Measurements from ENCODE around the gene GBA3.

DNA sequence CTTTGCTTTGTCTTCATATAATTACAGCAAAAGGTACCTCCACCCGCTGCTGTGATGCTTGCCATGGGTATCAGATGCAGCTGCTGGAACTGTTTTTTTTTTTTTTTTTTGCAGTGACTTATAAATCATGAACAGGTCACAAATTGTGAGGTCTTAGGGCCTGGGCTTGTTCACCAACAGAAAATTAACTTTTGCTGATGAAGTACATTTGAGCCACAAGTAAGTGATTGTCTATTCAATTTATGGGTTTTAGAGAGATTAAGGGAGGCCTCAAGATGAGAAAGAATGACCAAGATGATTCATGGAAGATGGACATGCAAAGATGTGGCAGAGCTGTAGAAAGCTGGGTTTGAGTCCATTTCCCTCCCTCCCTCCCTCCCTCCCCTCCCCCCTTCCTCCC is 18.0 kb upstream of the GBA3 start:
- TF ChIP-seq EZH2phosphoT487 (IDR thresholded peaks at IDR 0.05; ENCODE audit: insufficient read depth, low read depth): no peak
- no peak for TF ChIP-seq EZH2 (IDR thresholded peaks at IDR 0.05; ENCODE audit: insufficient read depth, poor library complexity, severe bottlenecking)

Measured in GM23248 (cell line).